ENCODE measurements around the gene GJB3.

Gene GJB3

GRCh38 chr1:34753163-34753562, 27.9 kb upstream of the GJB3 start:
- Histone ChIP-seq H3K4me1 (no peaks in the 10 kb centered on the region), H3K27ac (no peak overlapping the region), H3K4me2 (ENCODE audit: low read length) (no peak overlapping the region), H3K4me3 (ENCODE audit: low read depth, low read length) (no peak overlapping the region), H3K79me2 (no peaks in the 10 kb centered on the region), H3K9me3 (ENCODE audit: control insufficient read depth, low read length) (no peaks in the 10 kb centered on the region), H2AFZ (no peak overlapping the region), H3K27me3 (ENCODE audit: control insufficient read depth, insufficient read depth, low read length) (no peaks in the 10 kb centered on the region), H3K9ac (no peak overlapping the region), H3K36me3 (ENCODE audit: control insufficient read depth, insufficient read depth, low read length) (no peaks in the 10 kb centered on the region)
- TF ChIP-seq CTCF (IDR thresholded peaks at IDR 0.05) = no peak

GRCh38 chr1:34754964-34755637, 25.9 kb upstream of the GJB3 start, which contains the start of gene GJB5:
Gene GJB5 (plus strand): TSS chr1:34755047. CDS start chr1:34757331, 2,284 bp downstream.
- no peak for TF ChIP-seq CTCF (IDR thresholded peaks at IDR 0.05)
- Histone ChIP-seq H3K4me3 (ENCODE audit: low read depth, low read length) (no peak within 1 kb of the TSS), H3K4me2 (ENCODE audit: low read length) (no peak within 1 kb of the TSS), H3K4me1 (no peaks in the 10 kb centered on the region), H3K27me3 (ENCODE audit: control insufficient read depth, insufficient read depth, low read length) (no peaks in the 10 kb centered on the region), H3K36me3 (ENCODE audit: control insufficient read depth, insufficient read depth, low read length) (no peaks in the 10 kb centered on the region), H3K27ac (no peak within 1 kb of the TSS), H3K9ac (no peak within 1 kb of the TSS), H3K9me3 (ENCODE audit: control insufficient read depth, low read length) (no peaks in the 10 kb centered on the region), H3K79me2 (no peaks in the 10 kb centered on the region), H2AFZ (no peak within 1 kb of the TSS)

- Histone ChIP-seq H3K4me1 (no peaks in the 10 kb centered on the region), H3K36me3 (ENCODE audit: control insufficient read depth, insufficient read depth, low read length) (no peaks in the 10 kb centered on the region), H2AFZ (no peak overlapping the region), H3K4me3 (ENCODE audit: low read depth, low read length) (no peak overlapping the region), H3K27ac (no peak overlapping the region), H3K27me3 (ENCODE audit: control insufficient read depth, insufficient read depth, low read length) (no peaks in the 10 kb centered on the region), H3K79me2 (no peaks in the 10 kb centered on the region), H3K9me3 (ENCODE audit: control insufficient read depth, low read length) (no peaks in the 10 kb centered on the region), H3K4me2 (ENCODE audit: low read length) (no peak overlapping the region), H3K9ac (no peak overlapping the region)
- TF ChIP-seq CTCF (IDR thresholded peaks at IDR 0.05) = no peak
These were observed 25.1 kb upstream of the GJB3 start for GRCh38 chr1:34755961-34756360.

GRCh38 chr1:34757386-34757785, 23.6 kb upstream of the GJB3 start:
- Histone ChIP-seq H3K9me3 (ENCODE audit: control insufficient read depth, low read length) (no peaks in the 10 kb centered on the region), H3K9ac (no peak overlapping the region), H3K27ac (no peak overlapping the region), H3K27me3 (ENCODE audit: control insufficient read depth, insufficient read depth, low read length) (no peaks in the 10 kb centered on the region), H3K79me2 (no peaks in the 10 kb centered on the region), H2AFZ (no peak overlapping the region), H3K4me3 (ENCODE audit: low read depth, low read length) (no peak overlapping the region), H3K4me2 (ENCODE audit: low read length) (no peak overlapping the region), H3K4me1 (no peaks in the 10 kb centered on the region), H3K36me3 (ENCODE audit: control insufficient read depth, insufficient read depth, low read length) (no peaks in the 10 kb centered on the region)
- TF ChIP-seq CTCF (IDR thresholded peaks at IDR 0.05) = no peak

DNA sequence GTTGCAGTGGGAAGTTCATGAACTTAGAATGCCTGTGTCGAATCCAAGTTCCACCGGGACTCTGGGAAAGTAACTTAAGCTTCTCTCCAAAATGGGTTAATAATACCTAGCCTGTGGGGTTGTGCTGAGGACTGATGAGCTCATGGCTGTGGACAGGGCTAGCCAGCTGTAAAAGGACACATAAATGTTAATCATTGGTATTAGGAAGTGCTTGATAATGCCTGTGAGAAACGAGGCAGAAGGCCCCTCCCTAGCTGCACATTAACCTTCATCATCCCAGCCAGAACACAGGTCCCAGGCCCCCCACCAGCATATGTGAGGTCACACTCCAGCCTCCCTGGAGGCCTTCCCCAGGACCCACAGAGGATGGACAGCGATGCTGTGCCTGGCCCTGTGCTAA, 22.3 kb upstream of the GJB3 start:
- Histone ChIP-seq H3K4me3 (ENCODE audit: low read depth, low read length) (no peak overlapping the region), H3K4me1 (no peaks in the 10 kb centered on the region), H3K4me2 (ENCODE audit: low read length) (no peak overlapping the region), H3K36me3 (ENCODE audit: control insufficient read depth, insufficient read depth, low read length) (no peaks in the 10 kb centered on the region), H3K79me2 (no peaks in the 10 kb centered on the region), H3K9me3 (ENCODE audit: control insufficient read depth, low read length) (no peaks in the 10 kb centered on the region), H3K27ac (no peak overlapping the region), H2AFZ (no peak overlapping the region), H3K27me3 (ENCODE audit: control insufficient read depth, insufficient read depth, low read length) (no peaks in the 10 kb centered on the region), H3K9ac (no peak overlapping the region)
- TF ChIP-seq CTCF (IDR thresholded peaks at IDR 0.05) = no peak
